ENCODE data around the gene TBC1D24.

DNA sequence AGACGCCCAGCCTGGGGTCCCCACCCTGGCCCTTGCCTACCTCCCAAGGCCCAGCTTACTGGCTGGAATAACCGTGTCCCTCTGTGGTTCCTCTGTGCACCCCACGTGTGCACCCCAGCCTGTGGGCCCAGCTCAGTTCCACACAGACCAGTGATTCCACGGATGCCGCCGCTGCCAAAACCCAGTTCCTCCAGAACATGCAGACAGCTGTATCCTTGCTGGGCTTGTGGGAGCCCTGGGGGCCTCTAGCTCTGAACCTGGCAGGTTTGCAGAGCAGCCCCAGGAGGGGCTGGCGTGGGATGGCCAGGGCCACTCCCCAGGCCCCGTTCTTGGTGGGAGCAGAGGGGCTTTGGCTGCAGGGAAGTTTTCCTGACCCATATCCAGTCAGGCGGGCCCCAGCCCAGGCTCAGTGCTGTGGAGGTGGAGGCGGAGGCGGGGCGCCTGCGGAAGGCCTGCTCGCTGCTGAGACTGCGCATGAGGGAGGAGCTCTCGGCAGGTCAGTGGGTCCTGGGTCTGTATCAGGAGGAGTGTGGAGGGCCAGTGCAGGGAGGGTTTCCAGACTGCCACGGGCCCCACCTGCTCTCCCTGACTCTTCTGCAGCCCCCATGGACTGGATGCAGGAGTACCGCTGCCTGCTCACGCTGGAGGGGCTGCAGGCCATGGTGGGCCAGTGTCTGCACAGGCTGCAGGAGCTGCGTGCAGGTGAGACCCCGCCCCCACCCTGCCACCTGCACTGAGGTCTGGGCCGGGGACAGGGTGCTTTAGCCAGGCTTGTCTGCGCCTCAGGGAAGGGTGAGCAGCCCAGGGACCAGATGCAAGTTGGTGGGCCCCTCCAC lies 12.7 kb upstream of the TBC1D24 start:
- TF ChIP-seq, protein P1, sequence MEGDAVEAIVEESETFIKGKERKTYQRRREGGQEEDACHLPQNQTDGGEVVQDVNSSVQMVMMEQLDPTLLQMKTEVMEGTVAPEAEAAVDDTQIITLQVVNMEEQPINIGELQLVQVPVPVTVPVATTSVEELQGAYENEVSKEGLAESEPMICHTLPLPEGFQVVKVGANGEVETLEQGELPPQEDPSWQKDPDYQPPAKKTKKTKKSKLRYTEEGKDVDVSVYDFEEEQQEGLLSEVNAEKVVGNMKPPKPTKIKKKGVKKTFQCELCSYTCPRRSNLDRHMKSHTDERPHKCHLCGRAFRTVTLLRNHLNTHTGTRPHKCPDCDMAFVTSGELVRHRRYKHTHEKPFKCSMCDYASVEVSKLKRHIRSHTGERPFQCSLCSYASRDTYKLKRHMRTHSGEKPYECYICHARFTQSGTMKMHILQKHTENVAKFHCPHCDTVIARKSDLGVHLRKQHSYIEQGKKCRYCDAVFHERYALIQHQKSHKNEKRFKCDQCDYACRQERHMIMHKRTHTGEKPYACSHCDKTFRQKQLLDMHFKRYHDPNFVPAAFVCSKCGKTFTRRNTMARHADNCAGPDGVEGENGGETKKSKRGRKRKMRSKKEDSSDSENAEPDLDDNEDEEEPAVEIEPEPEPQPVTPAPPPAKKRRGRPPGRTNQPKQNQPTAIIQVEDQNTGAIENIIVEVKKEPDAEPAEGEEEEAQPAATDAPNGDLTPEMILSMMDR (IDR thresholded peaks at IDR 0.05) = no peak
- no peak for TF ChIP-seq POLR2A (IDR thresholded peaks at IDR 0.05)
- TF ChIP-seq POLR2AphosphoS5 (IDR thresholded peaks at IDR 0.05) = no peak

Data from breast epithelium (tissue), 3 donors.